HG03097 (cell line): ENCODE measurements around the gene FCRL1.

Experiments
- ATAC-seq: cut with Tn5 transposase; IDR thresholded peaks from one replicate; pipeline ENCODE4 v1.9.1; 2021; ENCODE audit not compliant: unreplicated experiment, low FRiP score

Gene FCRL1

DNA sequence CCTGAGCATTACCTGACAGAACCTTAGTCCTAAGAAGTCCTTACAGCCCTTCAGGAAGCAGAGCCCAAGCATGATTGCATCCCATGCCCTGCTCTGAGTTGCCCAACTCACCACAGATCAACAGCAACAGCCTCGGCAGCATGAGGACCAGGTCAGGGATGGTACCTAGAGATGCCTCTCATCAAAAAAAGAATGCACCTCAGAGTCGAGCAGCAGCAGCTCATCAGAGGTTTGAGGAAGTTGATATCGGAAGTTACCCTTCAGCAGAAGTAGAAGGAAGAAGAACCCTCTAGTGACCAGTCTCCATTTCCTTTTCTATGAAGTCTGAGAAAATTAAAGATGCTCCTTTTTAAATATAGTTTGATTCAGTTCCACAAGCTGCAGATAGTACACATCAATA lies at the start of gene FCRL1:
Gene FCRL1 (minus strand): TSS at position 225 of the 400 bp plus-strand sequence. CDS start 83 bp downstream, at position 142.
- ATAC-seq = no peak

DNA sequence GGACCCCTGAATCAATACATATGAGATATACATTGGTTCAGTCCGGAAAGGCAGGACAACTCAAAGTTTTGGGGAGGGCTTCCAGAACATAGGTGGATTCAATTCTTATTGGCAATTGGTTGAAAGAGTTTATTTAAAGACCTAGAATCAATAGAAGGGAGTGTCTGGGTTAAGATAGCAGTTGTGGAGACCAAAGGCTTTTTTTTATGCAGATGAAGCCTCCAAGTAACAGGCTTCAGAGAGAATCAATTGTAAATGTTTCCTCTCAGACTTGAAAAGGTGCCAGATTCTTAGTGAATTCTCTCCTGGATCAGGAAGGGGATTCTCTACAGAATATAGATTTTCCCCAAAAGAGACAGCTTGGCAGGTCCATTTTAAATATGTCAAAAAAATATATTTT lies 48.7 kb upstream of the FCRL1 start:
- ATAC-seq = no peak

- no peak for ATAC-seq
Observed at GRCh38 chr1:157862114-157863070, 42.5 kb upstream of the FCRL1 start.

DNA sequence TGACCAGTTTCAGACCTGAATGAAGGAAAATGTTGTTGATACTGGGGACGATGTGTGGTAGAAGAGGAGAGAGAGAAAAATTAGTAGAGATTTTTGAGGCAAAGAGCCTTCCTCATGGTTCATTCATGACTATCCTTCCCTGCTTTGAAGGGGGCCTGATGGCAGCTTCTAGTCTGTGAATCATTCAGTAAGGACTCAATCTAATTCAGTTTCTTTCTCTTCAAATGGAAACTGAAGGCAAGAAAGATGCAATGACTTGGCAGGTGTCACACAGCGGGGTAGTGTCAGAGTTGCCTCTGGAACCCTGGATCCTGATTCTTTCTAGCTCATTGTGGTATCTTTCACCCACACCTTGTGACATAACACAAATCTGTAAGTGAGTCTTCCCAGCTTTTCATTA lies 36.6 kb upstream of the FCRL1 start:
- ATAC-seq = no peak

GRCh38 chr1:157852476-157852875 lies 32.6 kb upstream of the FCRL1 start:
- no peak for ATAC-seq

- no peak for ATAC-seq
Observed at GRCh38 chr1:157849229-157849875, 29.4 kb upstream of the FCRL1 start.

GRCh38 chr1:157844089-157844830 lies 24.3 kb upstream of the FCRL1 start:
- ATAC-seq = no peak

DNA sequence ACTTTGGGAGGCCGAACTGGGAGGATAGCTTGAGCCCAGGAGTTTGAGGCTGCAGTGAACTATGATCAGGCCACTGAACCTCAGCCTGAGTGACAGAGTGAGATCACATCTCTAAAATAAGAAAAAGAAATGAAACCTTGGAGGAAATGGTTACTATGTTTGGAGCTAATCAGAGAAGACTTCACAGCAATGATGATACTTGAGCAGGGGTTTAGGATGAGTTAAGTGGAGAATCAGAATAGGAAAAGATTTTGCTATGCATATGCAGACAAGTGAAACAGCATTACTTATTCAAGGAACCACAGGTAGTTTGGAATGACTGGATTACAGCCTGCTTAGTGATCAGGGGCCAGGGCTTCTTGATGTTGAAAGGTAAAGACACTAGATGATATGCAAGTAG lies 23.0 kb upstream of the FCRL1 start:
- no peak for ATAC-seq

GRCh38 chr1:157841708-157842107 lies 21.8 kb upstream of the FCRL1 start, which contains the start of gene CD5L:
Gene CD5L (minus strand): TSS chr1:157841808. CDS start chr1:157841701, 107 bp downstream.
- ATAC-seq = no peak

GRCh38 chr1:157838966-157839365 lies 19.0 kb upstream of the FCRL1 start:
- no peak for ATAC-seq

DNA sequence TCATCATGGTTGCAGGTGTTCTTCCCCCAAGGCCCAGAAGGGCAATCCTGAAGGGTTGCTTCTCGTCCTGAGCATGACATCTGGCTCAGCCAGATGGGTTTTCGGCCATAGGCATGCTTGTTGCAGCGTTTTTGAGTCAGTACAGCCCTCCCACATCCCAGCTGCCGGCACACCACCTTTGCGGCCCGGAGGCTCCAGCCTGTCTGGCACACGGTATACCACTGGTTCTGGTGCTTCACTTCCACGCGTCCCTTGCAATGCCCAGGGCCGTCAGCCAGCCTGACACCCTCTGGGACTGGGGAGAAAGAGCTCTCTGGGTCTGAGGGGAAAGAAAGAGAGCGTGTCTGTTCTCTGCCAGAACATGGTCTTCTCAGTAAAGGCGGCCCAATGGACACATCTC lies 14.5 kb upstream of the FCRL1 start:
- ATAC-seq = no peak

DNA sequence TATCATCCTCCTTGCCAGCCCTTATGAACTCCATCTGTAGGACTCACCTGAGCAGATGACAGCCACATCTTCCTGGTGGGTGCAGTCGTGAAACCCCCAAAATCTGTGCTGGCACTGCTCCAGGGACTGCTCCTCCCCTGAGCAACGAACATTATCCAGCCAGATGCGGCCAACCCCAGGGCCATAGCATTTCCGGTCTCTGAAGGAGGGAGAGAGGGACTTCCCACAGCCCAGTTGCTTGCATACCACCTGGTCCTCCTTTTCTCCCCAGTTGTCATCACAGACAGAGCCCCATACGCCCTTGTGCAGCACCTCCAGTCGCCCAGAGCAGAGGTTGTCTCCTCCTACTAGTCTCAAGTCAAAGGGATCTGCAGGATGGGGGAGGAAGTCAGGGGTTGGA lies 13.2 kb upstream of the FCRL1 start:
- no peak for ATAC-seq

- no peak for ATAC-seq
Observed at GRCh38 chr1:157831968-157832626, 12.2 kb upstream of the FCRL1 start.

DNA sequence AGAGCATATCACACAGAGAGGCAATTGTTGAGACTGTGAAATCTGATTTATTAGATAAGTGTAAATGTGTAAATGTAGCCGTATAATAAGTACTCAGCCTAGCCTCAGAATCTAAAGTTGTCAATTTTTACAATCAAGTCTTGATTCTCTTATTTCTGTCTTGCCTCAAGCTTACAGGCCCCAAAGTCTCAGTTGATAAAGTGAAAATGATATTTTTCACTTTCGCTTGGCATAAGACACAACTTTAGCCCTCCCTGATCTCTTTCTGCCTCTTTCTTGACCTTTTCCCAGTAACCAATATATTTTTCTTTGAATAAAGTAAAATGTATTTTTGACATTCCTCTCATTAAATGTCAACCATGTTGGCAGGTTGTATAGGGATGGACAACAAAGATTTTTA lies 11.0 kb upstream of the FCRL1 start:
- ATAC-seq = no peak

GRCh38 chr1:157829711-157830110 lies 9.8 kb upstream of the FCRL1 start:
- ATAC-seq = no peak

GRCh38 chr1:157829210-157829609 lies 9.3 kb upstream of the FCRL1 start:
- ATAC-seq = no peak

GRCh38 chr1:157820299-157820698 lies 379 bp upstream of the FCRL1 start:
- no peak for ATAC-seq

- no peak for ATAC-seq
Observed at GRCh38 chr1:157819215-157819614, 705 bp downstream of the FCRL1 start.

DNA sequence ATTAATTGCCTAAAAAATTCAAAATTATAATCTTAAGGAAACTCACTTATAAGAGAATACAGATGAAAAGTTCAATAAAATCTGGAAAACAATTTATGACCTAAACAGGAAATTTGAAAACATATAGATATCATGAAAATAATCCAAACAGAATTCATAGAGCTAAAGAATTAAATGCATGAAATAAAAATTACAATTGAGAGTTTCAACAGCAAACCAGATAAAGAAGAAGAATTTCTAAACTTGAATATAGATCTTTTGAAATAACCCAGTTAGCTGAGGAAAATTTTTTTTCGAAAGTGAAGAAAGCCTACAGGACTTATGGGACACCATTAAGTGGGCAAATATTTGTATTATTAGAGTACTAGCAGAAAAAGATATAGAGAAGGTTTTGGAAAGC lies 6.7 kb downstream of the FCRL1 start:
- no peak for ATAC-seq

- ATAC-seq = peak; percentile 83
Observed at GRCh38 chr1:157806431-157807149, 13.3 kb downstream of the FCRL1 start.
